PFSK-1 (cell line): ENCODE results near the gene ANKRD9.

Source experiments
- POLR2AphosphoS5 ChIP-seq: IDR thresholded peaks from 2 replicates; pipeline ENCODE4 v1.6.1; 2012; ENCODE audit warnings: low read depth, mild to moderate bottlenecking, control low read depth, low read length, moderate library complexity
- TAF1 ChIP-seq: IDR thresholded peaks from 2 replicates; pipeline ENCODE4 v1.6.1; 2012; ENCODE audit warnings: low read length, control low read depth, borderline replicate concordance; ENCODE audit not compliant: insufficient read depth
- TF ChIP-seq, protein P1 (sequence below), 2 experiments: IDR thresholded peaks; 2 replicates each; pipeline versions ENCODE4 v1.6.1 to v1.8.0; 2011 to 2012; ENCODE audit warnings: low read depth in 2 of 2, low read length in 2 of 2, control low read depth in 1 of 2, inconsistent platforms in 1 of 2, mild to moderate bottlenecking in 1 of 2, moderate library complexity in 1 of 2; ENCODE audit not compliant: insufficient read depth in 1 of 2

- TF ChIP-seq POLR2AphosphoS5: no peak
- TF ChIP-seq TAF1: no peak
- TF ChIP-seq, protein P1, sequence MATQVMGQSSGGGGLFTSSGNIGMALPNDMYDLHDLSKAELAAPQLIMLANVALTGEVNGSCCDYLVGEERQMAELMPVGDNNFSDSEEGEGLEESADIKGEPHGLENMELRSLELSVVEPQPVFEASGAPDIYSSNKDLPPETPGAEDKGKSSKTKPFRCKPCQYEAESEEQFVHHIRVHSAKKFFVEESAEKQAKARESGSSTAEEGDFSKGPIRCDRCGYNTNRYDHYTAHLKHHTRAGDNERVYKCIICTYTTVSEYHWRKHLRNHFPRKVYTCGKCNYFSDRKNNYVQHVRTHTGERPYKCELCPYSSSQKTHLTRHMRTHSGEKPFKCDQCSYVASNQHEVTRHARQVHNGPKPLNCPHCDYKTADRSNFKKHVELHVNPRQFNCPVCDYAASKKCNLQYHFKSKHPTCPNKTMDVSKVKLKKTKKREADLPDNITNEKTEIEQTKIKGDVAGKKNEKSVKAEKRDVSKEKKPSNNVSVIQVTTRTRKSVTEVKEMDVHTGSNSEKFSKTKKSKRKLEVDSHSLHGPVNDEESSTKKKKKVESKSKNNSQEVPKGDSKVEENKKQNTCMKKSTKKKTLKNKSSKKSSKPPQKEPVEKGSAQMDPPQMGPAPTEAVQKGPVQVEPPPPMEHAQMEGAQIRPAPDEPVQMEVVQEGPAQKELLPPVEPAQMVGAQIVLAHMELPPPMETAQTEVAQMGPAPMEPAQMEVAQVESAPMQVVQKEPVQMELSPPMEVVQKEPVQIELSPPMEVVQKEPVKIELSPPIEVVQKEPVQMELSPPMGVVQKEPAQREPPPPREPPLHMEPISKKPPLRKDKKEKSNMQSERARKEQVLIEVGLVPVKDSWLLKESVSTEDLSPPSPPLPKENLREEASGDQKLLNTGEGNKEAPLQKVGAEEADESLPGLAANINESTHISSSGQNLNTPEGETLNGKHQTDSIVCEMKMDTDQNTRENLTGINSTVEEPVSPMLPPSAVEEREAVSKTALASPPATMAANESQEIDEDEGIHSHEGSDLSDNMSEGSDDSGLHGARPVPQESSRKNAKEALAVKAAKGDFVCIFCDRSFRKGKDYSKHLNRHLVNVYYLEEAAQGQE (IDR thresholded peaks at IDR 0.05; ENCODE audit: insufficient read depth in 1 of 2, low read depth in 2 of 2, low read length in 2 of 2): no peak
These were observed 44.7 kb downstream of the ANKRD9 start for GRCh38 chr14:102464846-102465341.
